Activated CD8-positive, alpha-beta memory T cell treated with anti-CD3 and anti-CD28 coated beads, Interleukin-2, amount 50 U/mL, for 24 hours (primary cell): ENCODE results near the gene BMPER.

ENCODE experiments used
- DNase-seq: peaks from one replicate; pipeline ENCODE4 v3.0.0-alpha.2; 2020; ENCODE audit errors: extremely low read depth

Gene BMPER

DNA sequence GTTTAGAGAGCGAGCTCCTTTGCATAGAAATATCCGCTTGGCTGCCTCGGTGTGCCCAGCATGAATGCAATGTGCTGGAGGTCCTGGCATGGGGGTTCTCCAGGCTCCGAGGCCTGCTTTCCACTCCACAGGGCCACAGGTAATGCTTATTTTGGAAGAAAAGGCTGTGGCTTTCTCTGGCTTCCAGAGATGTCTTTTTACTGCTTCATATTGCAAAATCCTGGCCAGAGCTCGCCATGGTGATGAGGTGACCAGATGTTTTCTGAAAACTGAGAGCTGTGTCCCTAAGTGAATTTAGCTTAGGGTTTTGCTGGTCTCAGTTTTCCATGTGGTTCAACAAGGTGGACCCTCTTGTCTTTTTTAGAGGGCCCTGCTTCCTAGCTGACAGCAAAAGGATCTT, 65.2 kb downstream of the BMPER start:
- DNase-seq, result no peak

DNA sequence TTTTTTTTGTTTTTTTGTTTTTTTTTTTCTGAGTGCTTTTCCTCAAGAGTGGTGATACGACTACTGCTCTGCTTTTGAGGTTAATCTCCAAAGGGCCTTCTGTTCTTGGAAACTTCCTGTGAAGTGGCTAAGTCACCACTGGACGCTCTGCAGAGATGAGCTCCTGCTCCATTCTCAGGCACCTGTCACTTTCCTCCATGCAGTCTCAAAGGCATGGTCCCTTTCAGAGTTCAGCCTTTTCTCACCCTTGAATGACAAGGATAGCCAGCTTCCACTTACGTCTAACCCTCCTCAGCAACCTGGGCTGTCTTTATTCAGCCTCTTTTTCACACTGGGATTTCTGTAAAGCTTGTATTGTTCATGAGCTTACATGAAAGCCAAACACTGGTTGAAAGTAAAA, 65.8 kb downstream of the BMPER start:
- DNase-seq, result no peak

DNA sequence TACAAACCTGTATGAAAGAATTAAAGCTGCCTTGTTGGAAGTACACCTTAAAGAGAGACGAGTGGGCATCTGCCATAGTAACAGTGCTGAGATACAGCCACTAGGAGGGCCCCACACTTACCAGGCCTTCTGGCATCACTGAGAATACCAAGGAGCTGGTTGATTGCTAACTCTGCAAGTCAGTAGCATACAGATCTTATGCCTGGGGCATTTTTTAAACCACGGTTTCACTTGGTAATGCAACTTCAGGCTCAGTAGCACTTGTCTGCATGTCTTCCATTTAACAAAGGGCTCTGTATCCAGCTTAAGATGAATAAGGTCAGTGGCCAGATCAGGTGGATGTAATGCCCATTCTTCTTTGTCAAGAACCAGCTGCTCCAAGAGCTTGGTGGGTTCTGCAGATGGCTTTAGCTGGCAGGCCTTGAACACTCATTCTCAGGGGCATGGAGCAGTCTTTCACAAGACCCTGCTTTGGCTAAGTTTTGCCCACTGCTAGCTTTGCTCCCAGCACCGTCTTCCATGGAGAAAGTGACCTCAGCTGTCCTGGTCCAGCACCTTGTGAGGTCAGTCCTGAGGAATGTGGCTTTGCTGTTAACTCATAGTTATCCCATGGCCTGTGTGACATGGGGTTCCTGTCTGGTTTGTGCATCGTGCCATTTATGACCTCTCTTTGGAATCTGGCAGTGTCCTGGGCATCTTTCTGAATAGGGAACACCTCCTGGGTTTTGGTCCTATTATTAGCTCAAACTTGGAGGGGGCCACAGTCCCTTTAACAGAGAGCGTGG, 68.1 kb downstream of the BMPER start:
- no peak for DNase-seq

DNA sequence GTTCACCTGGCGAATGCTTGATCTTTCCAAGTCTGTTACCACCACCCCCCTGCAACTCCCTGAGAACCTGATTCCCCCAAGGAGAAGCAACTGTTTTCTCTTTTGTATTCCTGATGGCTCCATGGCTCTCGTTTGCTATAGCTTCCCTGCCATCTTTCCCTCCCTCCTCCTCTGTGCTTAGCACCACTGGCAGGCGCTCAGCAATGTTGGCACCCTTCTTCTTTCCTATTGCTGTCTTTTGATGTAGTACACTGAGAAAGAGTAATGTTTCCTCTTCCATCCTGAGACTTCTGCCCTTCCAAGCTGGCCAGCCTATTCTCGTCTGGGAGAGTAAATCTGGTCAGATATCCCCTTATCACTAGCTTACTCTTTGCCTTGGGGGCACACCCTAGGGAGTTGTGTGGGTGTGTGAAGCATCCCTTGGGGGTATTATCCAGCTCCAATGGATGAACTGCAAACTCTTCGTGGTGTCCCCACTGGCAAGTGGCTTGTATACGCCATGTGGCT, 74.0 kb downstream of the BMPER start:
- no peak for DNase-seq

DNA sequence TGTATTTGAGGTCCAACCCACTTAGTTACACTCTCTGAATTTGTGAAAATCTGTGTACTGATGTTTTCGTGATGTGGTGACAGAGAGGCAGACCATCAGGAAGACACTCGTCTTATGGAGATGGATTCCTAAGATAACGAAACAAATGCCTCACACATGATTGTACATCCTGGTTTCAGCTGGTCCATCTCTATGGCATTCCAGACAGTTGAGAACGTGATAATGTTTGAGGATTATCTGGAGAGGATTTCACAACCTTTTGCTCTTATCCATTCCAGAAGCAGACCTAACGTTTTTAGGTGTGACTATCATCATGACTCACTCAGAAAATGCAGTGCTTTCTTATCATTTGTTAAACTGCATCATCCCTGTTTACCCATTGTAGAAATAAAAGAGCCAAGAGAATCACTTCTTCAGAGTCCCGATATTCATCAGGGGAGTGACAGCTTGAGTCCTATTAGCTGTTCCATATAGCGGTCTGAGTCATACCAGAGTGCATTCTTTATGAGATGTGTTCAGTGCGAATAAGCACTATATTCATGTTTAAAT, 74.5 kb downstream of the BMPER start:
- DNase-seq, result no peak

DNA sequence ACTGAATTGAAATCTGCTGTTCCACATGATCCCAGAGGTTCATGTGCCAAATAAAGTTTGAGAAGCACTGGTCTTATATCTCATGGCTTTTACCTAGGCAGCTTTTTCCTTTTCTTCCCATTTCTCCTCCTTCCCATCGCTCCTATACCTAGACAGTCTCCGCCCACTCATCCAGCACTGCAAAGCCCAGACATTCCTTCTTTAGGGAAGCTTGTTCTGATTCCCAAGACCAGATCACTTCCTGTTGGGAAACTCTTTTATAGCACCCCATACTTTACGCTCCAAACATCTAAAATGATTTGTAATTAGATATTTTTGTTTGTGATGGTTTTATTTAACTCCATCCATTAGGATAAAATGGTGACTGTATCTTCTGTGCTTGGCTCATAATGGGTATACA, 75.9 kb downstream of the BMPER start:
- DNase-seq, result no peak

DNA sequence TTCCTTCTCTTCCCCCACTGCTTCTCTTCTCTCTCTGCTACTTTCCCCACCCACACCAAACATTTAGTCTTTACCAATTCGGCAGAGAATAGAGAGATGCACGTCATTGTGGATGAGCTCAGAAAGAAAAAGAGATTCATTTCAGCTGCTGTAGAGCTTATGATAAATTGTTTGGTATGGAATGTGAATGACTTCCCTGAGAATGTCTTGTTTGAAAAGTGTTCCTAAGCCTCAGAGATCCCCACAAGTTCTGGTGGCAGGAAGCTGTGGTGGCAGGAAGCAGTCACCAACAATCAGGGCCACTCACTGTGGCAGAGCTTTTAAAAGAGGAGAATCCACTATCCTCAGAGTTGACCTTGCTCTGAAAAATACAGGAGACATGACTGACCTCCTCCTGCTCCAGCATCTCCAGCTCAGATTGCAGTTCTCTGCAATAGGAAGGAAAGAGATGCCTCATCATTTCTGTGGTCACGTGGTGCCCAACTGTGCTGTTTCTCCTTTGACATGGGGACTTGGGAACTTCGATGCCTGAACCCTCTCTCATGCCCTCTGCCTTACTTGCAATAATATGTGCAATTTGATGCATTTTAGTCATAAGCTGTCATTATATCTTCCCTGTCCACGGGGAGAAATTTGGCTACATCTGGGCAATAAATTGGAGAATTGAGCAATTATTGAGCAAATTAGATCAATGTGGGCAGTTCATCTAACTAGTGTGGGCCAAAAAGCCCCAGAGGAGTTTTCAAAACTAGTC, 76.5 kb downstream of the BMPER start:
- DNase-seq, result no peak

DNA sequence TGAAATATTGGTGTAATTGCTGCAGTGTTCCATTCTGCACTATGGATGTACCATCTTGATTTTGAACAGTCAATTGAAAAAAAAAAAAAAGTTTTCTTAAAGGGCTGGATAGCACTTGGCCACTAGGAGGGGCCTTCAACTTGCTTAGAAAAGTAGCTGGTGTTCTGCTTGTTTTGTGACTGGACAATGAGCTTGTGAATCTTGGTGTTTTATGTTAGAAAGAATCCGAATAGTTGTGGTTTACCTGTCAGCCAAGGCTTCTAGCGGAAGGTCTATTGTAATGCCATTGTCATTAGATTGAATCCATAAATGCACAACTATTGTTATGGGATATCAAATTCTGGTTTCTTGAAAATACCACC, 77.1 kb downstream of the BMPER start:
- DNase-seq, result no peak

DNA sequence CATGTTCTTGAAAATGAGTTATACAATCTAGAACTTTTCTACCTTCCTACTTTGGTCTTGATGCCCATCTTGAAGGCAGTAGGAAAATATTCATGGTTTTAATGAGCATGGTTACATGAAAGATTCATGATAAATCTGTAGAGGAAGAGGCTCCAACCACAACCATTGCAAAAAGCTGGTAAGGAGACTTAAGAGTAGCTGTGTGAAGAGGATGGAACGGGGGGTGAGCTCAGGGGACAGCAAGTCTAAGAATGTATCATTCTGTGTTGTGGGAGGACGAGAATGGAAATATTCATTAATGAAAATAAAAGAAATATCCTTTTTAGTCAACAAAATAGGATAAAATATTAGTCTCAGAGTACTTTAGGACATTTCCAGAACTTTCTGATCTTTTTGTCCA, 81.1 kb downstream of the BMPER start:
- DNase-seq, result no peak

DNA sequence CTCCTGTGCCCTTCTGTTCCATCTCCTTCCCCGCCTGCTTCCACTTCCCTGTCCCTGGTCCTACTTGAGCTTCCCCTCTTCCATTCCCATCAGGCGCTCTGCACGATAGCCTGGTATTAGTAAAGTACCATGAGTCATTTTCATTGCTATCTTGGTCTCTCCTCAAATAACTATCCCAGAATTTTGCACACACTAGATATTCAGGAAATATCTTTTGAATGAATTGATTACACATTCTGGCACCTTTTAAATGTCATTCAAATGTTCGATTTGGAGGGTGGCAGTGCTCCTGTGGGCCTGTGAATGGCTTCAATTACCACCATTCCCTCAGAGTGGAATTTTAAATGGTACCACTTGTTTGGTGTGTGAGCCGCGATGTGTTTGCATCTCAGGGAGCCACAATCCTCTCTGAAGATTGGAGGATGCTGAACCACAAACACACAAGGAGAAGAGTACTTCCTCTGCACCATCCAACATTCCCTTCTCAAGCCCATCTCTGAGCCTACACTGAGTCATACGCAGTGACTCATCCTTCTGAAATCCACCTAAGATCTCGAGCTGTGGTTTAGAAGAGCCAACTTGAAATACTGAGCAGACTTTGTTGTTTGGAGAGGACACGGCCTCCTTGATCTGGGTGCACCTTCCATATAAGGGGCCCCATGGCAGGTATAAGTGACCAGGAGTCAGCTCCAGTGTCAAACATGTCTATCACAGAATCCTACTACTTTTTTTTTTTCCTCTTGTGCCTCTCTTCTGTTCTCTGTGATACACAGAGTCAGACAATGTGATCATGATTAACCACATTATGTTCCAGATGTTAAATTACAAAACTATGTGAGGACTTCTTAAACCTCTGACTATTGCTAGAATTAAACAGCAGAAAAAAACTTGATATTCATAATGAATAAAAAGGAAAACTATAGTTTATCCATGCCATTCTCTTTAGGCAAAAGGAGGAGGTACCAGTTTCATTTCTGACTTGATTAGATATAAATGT, 81.9 kb downstream of the BMPER start:
- DNase-seq, result no peak

DNA sequence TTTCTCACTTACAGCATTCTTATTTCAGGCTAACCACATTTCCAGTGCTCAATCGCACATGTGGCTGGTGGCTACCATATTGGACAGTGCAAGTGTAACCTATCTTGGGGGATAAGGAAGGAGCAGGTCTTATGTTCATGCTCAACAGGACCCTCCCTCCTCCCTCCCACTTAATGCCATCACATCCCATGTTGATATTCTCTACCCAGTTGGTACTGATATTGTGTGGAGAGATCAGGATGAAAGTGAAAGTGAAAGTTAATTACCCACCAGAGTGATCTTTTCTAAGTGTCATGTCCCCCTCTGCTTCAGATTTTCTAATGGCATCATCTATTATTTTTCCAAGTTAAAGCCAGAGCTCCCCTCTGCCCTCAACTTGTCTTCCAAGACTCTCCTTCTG, 91.6 kb downstream of the BMPER start:
- DNase-seq, result no peak

DNA sequence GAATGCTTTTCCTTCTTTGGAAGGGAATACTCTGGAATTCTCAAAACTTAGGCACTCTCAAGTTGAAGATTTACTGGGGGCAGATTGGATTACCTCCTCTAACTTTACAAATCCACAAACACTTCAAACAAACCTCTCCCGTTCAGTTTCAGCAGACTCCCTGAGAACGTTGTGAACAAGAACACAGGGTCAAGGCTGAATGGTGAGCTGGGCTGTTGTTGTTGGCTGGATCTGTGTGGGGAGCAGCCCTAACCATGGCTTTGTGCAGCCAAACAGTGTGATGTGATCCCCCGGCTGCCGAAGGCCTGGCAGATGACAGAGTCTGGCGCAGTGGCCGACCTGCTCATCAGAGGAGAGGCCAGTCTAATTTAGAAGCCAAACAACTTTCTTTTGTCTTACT, 93.1 kb downstream of the BMPER start:
- no peak for DNase-seq

DNA sequence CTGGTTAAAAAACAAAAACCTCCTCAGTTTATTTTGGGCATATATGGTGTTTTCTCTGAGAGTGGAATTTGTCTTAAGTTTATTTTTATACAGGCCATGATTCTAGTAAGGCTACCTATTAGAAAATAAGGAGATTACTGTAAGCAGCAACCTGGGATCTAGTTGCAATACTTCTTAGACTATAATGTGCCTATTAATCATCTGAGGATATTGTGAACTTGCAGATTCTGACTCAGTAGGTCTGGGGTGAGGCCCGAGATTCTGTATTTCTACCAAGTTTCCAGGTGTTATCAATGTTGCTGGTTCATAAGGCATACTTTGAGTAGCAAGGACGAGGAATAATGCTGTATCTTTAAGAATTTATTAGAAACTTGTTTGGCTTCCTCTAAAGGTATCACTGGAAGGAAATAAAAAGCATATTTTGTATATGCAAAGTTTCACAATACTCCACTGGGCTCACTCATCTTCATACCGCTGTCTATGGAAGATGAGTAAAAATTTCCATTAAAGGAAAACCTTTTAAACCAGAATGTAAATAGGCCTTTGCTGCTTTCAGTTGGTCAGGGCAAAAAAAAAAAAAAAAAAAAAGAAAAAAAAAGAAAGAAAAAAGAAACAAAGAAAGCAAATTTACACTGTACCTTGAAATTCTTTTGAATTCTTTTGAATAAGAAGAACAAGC, 105.8 kb downstream of the BMPER start:
- no peak for DNase-seq

DNA sequence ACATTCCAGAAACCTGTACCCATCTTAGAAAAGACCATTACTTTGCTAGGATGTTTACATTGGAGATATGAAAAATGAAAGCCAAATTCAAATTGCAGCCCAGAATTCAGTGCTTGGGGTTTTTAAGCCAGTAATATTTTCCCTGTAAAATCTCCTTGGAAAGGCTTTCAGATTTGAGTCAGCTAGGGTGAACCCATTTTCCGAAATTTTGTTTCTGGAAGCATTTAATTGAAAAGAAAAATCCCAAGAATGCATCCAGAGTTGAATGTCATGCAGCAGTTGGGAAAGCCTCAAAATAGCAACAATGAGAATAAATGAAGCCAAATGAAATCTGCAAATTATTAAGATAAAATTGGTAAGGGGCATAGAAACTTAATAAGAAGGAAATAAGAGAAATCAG, 106.4 kb downstream of the BMPER start:
- no peak for DNase-seq

DNA sequence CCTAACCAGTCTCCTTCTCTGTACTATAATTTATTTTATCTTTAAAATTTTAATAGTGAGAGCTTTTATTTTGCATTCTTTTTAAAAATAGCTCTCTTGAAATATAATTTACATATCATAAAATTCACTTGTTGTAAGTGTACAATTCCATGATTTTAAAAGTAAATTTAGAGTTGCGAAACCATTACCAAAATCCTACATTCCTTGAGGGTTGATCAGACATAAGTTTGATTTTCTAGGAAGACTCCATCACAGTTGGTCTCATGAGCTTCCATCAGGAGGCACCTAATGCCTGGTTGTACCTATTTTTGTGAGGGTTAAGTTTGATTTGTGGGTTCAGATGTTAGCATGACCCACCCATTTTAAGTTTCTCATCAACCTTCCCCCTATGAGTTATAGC, 108.1 kb downstream of the BMPER start:
- no peak for DNase-seq

DNA sequence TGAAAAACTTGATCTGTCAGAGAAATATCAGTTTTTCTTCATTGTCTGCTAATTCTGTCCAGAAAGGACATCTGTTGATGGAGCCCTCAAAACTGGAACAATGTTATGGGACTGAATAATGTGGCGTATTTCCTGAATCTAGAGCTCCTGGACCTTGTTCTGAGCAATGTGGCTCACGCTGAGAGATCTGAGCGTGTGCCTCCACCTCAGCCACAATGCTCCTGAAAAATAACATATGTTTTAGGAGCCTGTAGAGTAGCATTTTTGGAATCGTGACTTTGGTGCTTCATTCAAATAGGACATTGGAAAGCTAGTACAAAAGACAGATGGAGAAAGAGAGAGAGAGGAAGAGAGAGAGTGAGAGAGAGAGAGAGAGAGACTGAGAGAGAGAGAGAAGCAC, 110.3 kb downstream of the BMPER start:
- DNase-seq, result no peak

DNA sequence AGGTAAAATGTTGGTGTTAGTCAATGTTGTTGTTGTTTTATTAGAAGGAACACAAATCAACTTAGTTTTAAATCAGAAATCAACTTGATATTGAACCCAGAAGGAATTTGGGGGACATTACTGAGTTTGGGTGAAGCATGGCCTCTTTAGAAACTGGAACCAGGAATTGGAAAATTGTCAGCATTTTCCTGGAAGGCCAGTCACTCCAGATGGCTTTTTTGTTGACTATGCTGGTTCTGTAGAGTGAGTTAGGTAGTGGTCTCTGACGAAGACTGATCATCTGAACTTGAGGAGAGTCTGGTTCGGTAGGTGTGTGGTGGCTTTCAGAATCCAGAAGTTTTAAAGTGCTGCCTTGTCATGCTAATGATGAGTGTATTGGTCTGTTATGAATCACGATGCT, 111.5 kb downstream of the BMPER start:
- DNase-seq, result no peak

DNA sequence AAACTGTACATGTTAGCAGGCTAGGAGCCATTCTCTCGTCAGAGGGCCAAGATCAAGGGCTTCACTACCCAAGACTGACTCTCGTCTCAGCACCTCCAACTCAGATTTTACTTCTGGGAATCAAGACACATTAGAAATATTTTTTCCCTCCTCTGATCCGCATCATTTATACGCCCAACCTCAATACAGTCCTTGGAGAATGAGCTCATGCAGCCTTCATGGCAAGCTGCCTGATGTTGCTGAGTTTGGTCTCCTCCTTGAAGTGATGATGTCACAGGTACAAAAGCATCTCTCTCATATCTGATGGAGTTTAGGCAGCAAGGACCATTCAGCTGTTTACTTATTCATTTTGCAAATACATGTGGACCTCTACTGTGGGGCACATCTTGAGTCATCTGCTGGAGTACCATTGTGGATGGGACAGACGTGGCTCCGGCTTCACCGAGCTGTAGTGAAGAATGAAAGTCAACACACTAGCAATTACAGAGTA, 114.0 kb downstream of the BMPER start:
- DNase-seq, result no peak

DNA sequence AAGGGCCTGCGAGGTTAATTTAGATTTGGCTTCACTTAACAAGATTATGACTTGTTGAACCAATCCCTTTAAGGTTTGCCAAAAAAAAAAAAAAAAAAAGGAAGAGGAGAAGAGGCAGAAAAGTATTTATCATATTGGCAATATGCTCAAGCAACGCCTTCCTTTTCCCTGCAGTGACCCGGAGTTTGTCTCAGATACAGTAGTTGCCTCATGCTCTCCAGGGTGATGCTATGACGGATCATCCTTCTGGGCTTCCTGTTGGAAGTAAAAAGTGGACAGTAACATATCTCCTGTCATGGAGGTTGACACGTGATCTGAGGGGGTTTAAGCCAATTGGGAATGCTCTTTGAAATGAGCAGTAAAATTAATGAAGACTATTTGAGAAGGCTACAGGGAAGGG, 117.3 kb downstream of the BMPER start:
- no peak for DNase-seq

DNA sequence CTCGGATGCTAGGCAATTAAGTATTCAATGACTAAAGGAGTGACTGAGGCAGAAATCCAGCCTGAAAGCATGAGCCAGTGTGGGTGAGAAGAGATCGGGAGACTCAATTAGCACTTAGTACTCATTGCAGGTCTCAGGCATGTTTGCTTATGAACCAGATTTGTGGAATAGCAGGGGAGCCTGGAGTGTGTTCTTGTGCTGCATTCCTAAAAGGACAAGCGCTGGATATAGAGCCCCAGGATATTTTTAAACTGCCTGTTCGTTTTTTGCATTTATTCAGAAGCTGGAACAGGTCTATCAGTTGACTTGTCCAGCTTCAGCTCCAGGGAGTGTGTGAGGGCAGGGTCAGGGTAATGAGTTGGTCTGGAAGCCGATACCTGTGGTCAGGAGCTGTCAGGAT, 120.3 kb downstream of the BMPER start:
- DNase-seq, result no peak
